ENCODE data around the gene DDT. TPM values are rescaled to one million over a fixed set of nuclear protein-coding genes. Genes with fewer than 3 reads are reported as not detected.
A peak's percentile ranks its signal among the peaks of the same experiment; 100 is the strongest.

The DDT gene
- polyA plus RNA-seq, 3 donors, result 115 to 192 (median 138) TPM

DNA sequence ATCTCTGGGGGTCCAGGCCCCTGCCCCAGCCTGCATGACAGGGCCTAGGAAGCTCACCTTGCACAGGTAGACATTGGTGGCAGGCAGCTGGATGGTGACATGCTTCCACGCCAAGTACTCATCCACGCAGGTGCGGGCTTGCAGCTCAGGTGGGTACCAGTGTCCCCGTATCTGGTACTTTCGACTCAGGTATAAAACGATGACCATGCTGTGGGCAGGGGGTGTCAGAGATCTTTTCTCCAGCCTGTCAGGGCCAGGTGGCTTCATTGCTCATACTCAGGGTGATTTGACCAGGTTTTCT lies 32.6 kb upstream of the DDT start:
- WGBS (ENCODE audit: insufficient coverage), result 98% methylated on average over 5 of the region's 6 CpGs
- peaks cover 1 to 3% (median 3%) of the 10 kb centered on the region in 3 donors for H3K27me3 Mint-ChIP-seq (ENCODE audit: low read depth in 3 of 3)
- TF ChIP-seq, protein P1, sequence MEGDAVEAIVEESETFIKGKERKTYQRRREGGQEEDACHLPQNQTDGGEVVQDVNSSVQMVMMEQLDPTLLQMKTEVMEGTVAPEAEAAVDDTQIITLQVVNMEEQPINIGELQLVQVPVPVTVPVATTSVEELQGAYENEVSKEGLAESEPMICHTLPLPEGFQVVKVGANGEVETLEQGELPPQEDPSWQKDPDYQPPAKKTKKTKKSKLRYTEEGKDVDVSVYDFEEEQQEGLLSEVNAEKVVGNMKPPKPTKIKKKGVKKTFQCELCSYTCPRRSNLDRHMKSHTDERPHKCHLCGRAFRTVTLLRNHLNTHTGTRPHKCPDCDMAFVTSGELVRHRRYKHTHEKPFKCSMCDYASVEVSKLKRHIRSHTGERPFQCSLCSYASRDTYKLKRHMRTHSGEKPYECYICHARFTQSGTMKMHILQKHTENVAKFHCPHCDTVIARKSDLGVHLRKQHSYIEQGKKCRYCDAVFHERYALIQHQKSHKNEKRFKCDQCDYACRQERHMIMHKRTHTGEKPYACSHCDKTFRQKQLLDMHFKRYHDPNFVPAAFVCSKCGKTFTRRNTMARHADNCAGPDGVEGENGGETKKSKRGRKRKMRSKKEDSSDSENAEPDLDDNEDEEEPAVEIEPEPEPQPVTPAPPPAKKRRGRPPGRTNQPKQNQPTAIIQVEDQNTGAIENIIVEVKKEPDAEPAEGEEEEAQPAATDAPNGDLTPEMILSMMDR (IDR thresholded peaks at IDR 0.05), result no peak
- Histone ChIP-seq H3K4me1 (ENCODE audit: control insufficient read depth in 1 of 2, insufficient read depth in 2 of 2, low read length in 2 of 2) (peaks cover 4 to 5% of the 10 kb centered on the region in 2 donors), H4K20me1 (ENCODE audit: insufficient read depth, low read length) (no peaks in the 10 kb centered on the region), H3K9me3 (replicated peaks in 1 of 2; ENCODE audit: control insufficient read depth in 1 of 2, insufficient read depth in 1 of 2, low read length in 2 of 2) (no peaks in the 10 kb centered on the region), H3K27ac (ENCODE audit: low read depth in 1 of 2, low read length in 2 of 2) (no peak overlapping the region), H3K4me2 (replicated peaks; ENCODE audit: extremely low read depth, low read length, poor library complexity, severe bottlenecking) (no peak overlapping the region), H3K4me3 (replicated peaks in 1 of 3; ENCODE audit: low read depth in 2 of 3, low read length in 3 of 3) (no peak overlapping the region), H3K79me2 (ENCODE audit: insufficient read depth, low read length) (peaks cover 7% of the 10 kb centered on the region), H3K9ac (ENCODE audit: insufficient read depth, low read length, poor library complexity, severe bottlenecking) (no peak overlapping the region), H3K36me3 (replicated peaks in 1 of 2; ENCODE audit: control insufficient read depth in 1 of 2, insufficient read depth in 2 of 2, low read length in 2 of 2) (no peaks in the 10 kb centered on the region), H3K27me3 (ENCODE audit: control insufficient read depth in 2 of 2, insufficient read depth in 2 of 2, low read length in 2 of 2) (no peaks in the 10 kb centered on the region), H2AFZ (ENCODE audit: insufficient read depth, low read depth, low read length, poor library complexity, severe bottlenecking) (no peak overlapping the region)
- no peak overlapping the region for H3K4me3 Mint-ChIP-seq
- no peak for DNase-seq
- intact Hi-C loops (cut with micrococcal nuclease), result loop anchor here in 1 of 2 donors (5.0 kb wide), 1 partner anchor 70 kb away; no protein-coding TSS in a partner anchor
- peaks cover 7% of the 10 kb centered on the region for H3K4me1 Mint-ChIP-seq
- peak overlapping the region in 1 of 7 donors; percentile 16 for H3K27ac Mint-ChIP-seq
- peaks cover 0 to 3% (median 0%) of the 10 kb centered on the region in 7 donors for H3K9me3 Mint-ChIP-seq
- H3K36me3 Mint-ChIP-seq, result no peaks in the 10 kb centered on the region

DNA sequence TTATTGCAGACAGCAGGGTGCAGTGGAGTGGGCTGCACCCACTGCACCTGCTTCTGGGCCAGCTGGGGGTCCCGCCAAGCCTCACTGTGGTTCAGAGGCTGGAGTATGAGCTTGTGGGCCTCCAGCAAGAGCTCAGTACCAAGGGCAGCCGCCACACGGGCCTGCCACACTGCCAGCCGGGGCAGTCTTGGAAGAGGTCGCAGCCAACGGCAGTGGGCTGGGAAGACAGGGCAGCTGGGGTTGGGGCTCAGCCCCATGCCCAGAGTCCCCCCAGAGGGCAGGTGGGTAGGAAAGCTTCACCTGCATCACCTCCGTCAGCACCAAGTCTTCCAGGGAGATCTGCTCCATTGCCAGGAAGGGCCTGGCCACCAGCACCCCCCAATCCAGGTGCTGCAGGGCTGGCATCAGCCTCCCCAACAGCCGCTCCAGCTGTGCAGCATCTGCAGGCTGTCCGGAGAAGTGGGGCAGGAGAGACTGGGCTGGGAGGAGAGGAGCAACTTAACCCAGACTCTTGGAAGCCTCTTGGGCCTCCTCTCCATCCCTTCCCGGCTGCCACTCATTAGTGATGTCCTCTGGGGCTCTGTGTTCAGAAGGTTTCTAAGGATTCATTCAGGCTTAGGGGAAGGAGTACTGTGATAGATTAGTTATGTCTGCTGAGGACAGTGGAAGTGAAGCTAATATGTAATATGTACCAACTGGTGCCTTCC lies 32.1 kb upstream of the DDT start:
- no peak overlapping the region for H3K27ac Mint-ChIP-seq

More for the DNA sequence above, 32.1 kb upstream of the DDT start:
- no peaks in the 10 kb centered on the region for H3K4me1 ChIP-seq (ENCODE audit: control insufficient read depth in 1 of 2, insufficient read depth in 2 of 2, low read length in 2 of 2)
- no peaks in the 10 kb centered on the region for H4K20me1 ChIP-seq (ENCODE audit: insufficient read depth, low read length)
- no peaks in the 10 kb centered on the region for H3K27me3 ChIP-seq (ENCODE audit: control insufficient read depth in 2 of 2, insufficient read depth in 2 of 2, low read length in 2 of 2)
- Mint-ChIP-seq H3K9me3 (peaks cover 0 to 3% (median 0%) of the 10 kb centered on the region in 7 donors), H3K36me3 (no peaks in the 10 kb centered on the region), H3K4me3 (no peak overlapping the region), H3K4me1 (peaks cover 4% of the 10 kb centered on the region), H3K27me3 (ENCODE audit: low read depth in 3 of 3) (peaks cover 3 to 7% (median 4%) of the 10 kb centered on the region in 3 donors)
- no peaks in the 10 kb centered on the region for H3K9me3 ChIP-seq (replicated peaks in 1 of 2; ENCODE audit: control insufficient read depth in 1 of 2, insufficient read depth in 1 of 2, low read length in 2 of 2)
- no peak for DNase-seq
- H2AFZ ChIP-seq (ENCODE audit: insufficient read depth, low read depth, low read length, poor library complexity, severe bottlenecking), result no peak overlapping the region
- H3K4me2 ChIP-seq (replicated peaks; ENCODE audit: extremely low read depth, low read length, poor library complexity, severe bottlenecking), result no peak overlapping the region
- H3K4me3 ChIP-seq (replicated peaks in 1 of 3; ENCODE audit: low read depth in 2 of 3, low read length in 3 of 3), result no peak overlapping the region
- 84% methylated on average over 8 of the region's 10 CpGs for WGBS (ENCODE audit: insufficient coverage)
- no peak overlapping the region for H3K9ac ChIP-seq (ENCODE audit: insufficient read depth, low read length, poor library complexity, severe bottlenecking)
- no peak overlapping the region for H3K27ac ChIP-seq (ENCODE audit: low read depth in 1 of 2, low read length in 2 of 2)
- intact Hi-C loops (cut with micrococcal nuclease), result loop anchor here in 1 of 2 donors (5.0 kb wide), 1 partner anchor 69 kb away; no protein-coding TSS in a partner anchor
- TF ChIP-seq, protein P1 (IDR thresholded peaks at IDR 0.05), result no peak
- H3K36me3 ChIP-seq (replicated peaks in 1 of 2; ENCODE audit: control insufficient read depth in 1 of 2, insufficient read depth in 2 of 2, low read length in 2 of 2), result no peaks in the 10 kb centered on the region
- H3K79me2 ChIP-seq (ENCODE audit: insufficient read depth, low read length), result peaks cover 2% of the 10 kb centered on the region
